ENCODE measurements around the gene SPC25. TPM values are rescaled to one million over a fixed set of nuclear protein-coding genes. Genes with fewer than 3 reads are reported as not detected.

The SPC25 gene
- total and polyA plus RNA-seq, 2 experiments from 2014 or later = 8.1 to 11.2 TPM

DNA sequence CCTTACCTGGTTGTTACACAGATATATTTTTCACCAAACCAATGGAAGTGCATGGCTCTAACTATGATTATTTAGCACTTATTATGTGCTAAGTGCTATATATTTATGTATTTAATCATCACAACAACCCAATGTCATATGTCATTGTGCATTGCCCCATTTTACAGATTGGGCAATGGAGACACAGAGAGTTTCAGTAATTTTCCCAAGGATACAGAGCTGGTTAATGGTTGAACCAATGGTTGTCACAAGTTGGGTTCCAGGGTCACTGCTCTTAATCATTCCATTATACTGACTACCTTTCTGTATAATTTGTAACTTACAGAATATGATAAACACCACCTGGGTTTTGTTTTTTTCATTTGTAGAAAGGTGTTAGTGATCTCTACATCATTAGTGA lies 58.6 kb downstream of the SPC25 start:
- H4K20me1 ChIP-seq (ENCODE audit: insufficient read depth, poor library complexity, severe bottlenecking) = no peaks in the 10 kb centered on the region
- no peaks in the 10 kb centered on the region for H3K9me3 ChIP-seq (ENCODE audit: low read depth)
- no peak overlapping the region for H3K4me3 ChIP-seq
- H3K27ac ChIP-seq = no peak overlapping the region
- TF ChIP-seq, protein P1, sequence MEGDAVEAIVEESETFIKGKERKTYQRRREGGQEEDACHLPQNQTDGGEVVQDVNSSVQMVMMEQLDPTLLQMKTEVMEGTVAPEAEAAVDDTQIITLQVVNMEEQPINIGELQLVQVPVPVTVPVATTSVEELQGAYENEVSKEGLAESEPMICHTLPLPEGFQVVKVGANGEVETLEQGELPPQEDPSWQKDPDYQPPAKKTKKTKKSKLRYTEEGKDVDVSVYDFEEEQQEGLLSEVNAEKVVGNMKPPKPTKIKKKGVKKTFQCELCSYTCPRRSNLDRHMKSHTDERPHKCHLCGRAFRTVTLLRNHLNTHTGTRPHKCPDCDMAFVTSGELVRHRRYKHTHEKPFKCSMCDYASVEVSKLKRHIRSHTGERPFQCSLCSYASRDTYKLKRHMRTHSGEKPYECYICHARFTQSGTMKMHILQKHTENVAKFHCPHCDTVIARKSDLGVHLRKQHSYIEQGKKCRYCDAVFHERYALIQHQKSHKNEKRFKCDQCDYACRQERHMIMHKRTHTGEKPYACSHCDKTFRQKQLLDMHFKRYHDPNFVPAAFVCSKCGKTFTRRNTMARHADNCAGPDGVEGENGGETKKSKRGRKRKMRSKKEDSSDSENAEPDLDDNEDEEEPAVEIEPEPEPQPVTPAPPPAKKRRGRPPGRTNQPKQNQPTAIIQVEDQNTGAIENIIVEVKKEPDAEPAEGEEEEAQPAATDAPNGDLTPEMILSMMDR (IDR thresholded peaks at IDR 0.05; ENCODE audit: poor library complexity) = no peak
- no peak for TF ChIP-seq EZH2phosphoT487 (IDR thresholded peaks at IDR 0.05; ENCODE audit: low read depth, severe bottlenecking, unreplicated experiment)
- no peak for TF ChIP-seq EZH2 (IDR thresholded peaks at IDR 0.05; ENCODE audit: borderline replicate concordance)
- no peaks in the 10 kb centered on the region for H3K36me3 ChIP-seq (replicated peaks; ENCODE audit: insufficient read depth, low read depth)
- no peaks in the 10 kb centered on the region for H3K79me2 ChIP-seq
- no peak overlapping the region for H2AFZ ChIP-seq
- H3K4me2 ChIP-seq = no peak overlapping the region
- no peaks in the 10 kb centered on the region for H3K27me3 ChIP-seq
- no peak for DNase-seq (ENCODE audit: low spot score)
- H3K9me2 ChIP-seq (replicated peaks; ENCODE audit: insufficient read depth) = no peaks in the 10 kb centered on the region
- no peaks in the 10 kb centered on the region for H3K4me1 ChIP-seq (ENCODE audit: insufficient read depth)

GRCh38 chr2:168830958-168831357 lies 59.3 kb downstream of the SPC25 start:
- no peaks in the 10 kb centered on the region for H3K36me3 ChIP-seq (replicated peaks; ENCODE audit: insufficient read depth, low read depth)

GRCh38 chr2:168825126-168825525 lies 65.1 kb downstream of the SPC25 start:
- H3K4me2 ChIP-seq = no peak overlapping the region
- H4K20me1 ChIP-seq (ENCODE audit: insufficient read depth, poor library complexity, severe bottlenecking) = no peaks in the 10 kb centered on the region
- H3K9me2 ChIP-seq (replicated peaks; ENCODE audit: insufficient read depth) = no peaks in the 10 kb centered on the region
- H3K79me2 ChIP-seq = no peaks in the 10 kb centered on the region
- peaks cover 6% of the 10 kb centered on the region for H3K4me1 ChIP-seq (ENCODE audit: insufficient read depth)
- H3K9me3 ChIP-seq (ENCODE audit: low read depth) = no peaks in the 10 kb centered on the region
- no peak overlapping the region for H2AFZ ChIP-seq
- no peaks in the 10 kb centered on the region for H3K36me3 ChIP-seq (replicated peaks; ENCODE audit: insufficient read depth, low read depth)
- peak overlapping the region; percentile 64 for H3K27ac ChIP-seq
- TF ChIP-seq EZH2phosphoT487 (IDR thresholded peaks at IDR 0.05; ENCODE audit: low read depth, severe bottlenecking, unreplicated experiment) (no peak), EZH2 (IDR thresholded peaks at IDR 0.05; ENCODE audit: borderline replicate concordance) (no peak)
- TF ChIP-seq, protein P1 (IDR thresholded peaks at IDR 0.05; ENCODE audit: poor library complexity) = no peak
- H3K27me3 ChIP-seq = no peaks in the 10 kb centered on the region
- H3K4me3 ChIP-seq = no peak overlapping the region
- DNase-seq (ENCODE audit: low spot score) = peak; percentile 32

More at GRCh38 chr2:168830958-168831357, 59.3 kb downstream of the SPC25 start:
- Histone ChIP-seq H3K4me3 (no peak overlapping the region), H4K20me1 (ENCODE audit: insufficient read depth, poor library complexity, severe bottlenecking) (no peaks in the 10 kb centered on the region), H3K27ac (no peak overlapping the region), H2AFZ (no peak overlapping the region), H3K4me2 (no peak overlapping the region), H3K9me2 (replicated peaks; ENCODE audit: insufficient read depth) (no peaks in the 10 kb centered on the region), H3K9me3 (ENCODE audit: low read depth) (no peaks in the 10 kb centered on the region), H3K79me2 (no peaks in the 10 kb centered on the region), H3K4me1 (ENCODE audit: insufficient read depth) (no peaks in the 10 kb centered on the region), H3K27me3 (no peaks in the 10 kb centered on the region)
- DNase-seq (ENCODE audit: low spot score) = no peak
- TF ChIP-seq EZH2phosphoT487 (IDR thresholded peaks at IDR 0.05; ENCODE audit: low read depth, severe bottlenecking, unreplicated experiment) (no peak), EZH2 (IDR thresholded peaks at IDR 0.05; ENCODE audit: borderline replicate concordance) (no peak)
- TF ChIP-seq, protein P1 (IDR thresholded peaks at IDR 0.05; ENCODE audit: poor library complexity) = no peak

DNA sequence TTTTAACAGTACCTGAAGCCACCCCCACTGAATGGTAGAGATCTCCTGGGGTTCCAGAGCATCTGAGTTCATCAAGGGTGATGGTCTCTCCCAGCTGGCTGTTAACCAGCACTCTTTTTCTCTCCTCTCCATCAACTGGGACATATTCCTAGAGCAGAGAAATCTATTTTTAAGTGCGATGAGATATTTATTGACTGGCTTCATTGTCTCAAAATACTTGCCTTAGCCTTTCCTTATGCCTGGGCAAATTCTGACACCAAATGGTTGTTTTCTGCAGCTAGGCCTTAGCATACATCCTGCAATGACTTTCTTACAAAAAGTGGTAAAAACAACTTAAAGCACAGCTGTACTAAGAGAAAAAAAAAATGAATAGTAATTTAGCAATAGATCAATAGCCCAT lies 68.2 kb downstream of the SPC25 start:
- Histone ChIP-seq H3K36me3 (replicated peaks; ENCODE audit: insufficient read depth, low read depth) (no peaks in the 10 kb centered on the region), H4K20me1 (ENCODE audit: insufficient read depth, poor library complexity, severe bottlenecking) (no peaks in the 10 kb centered on the region), H2AFZ (no peak overlapping the region), H3K79me2 (no peaks in the 10 kb centered on the region), H3K9me2 (replicated peaks; ENCODE audit: insufficient read depth) (no peaks in the 10 kb centered on the region), H3K4me1 (ENCODE audit: insufficient read depth) (peaks cover 6% of the 10 kb centered on the region), H3K4me2 (no peak overlapping the region), H3K4me3 (no peak overlapping the region), H3K27me3 (no peaks in the 10 kb centered on the region), H3K27ac (no peak overlapping the region), H3K9me3 (ENCODE audit: low read depth) (no peaks in the 10 kb centered on the region)
- TF ChIP-seq EZH2 (IDR thresholded peaks at IDR 0.05; ENCODE audit: borderline replicate concordance) = no peak
- TF ChIP-seq, protein P1 (IDR thresholded peaks at IDR 0.05; ENCODE audit: poor library complexity) = no peak
- WGBS (ENCODE audit: low lambda C conversion rate, missing lambda C conversion rate) = 100% methylated on average over 1 of the region's 1 CpG
- no peak for DNase-seq (ENCODE audit: low spot score)
